Caco-2 (cell line): Measurements from ENCODE around the gene ENDOV. TPM values are rescaled to one million over a fixed set of nuclear protein-coding genes. Genes with fewer than 3 reads are reported as not detected.

ENCODE experiments used
- BruUV-seq: library from RNA; stranded (reverse); fragments of 400-500 nt; replicated peaks from 2 replicates; lab custom pipeline; 2021; lab: Mats Ljungman, UMichigan
- CTCF ChIA-PET: fragments of 300-600 bp; sonication (Branson Sonifier 250); formaldehyde crosslinking; loops from one replicate; lab custom pipeline; 2022; ENCODE audit warnings: antibody characterized with exemption; lab: Charles Lee
- POLR2A ChIA-PET: fragments of 300-600 bp; sonication (Branson Sonifier 250); formaldehyde crosslinking; loops from one replicate; lab custom pipeline; 2022; ENCODE audit warnings: antibody characterized with exemption; lab: Charles Lee
- DNase-seq, 2 experiments: peaks; one replicate each; pipeline versions ENCODE4 v3.0.0 to v3.0.0-alpha.2; 2020 to 2022
- H3K27me3 ChIP-seq: replicated peaks from 2 replicates; pipeline ENCODE4 v1.6.0; 2011; ENCODE audit warnings: low read length; ENCODE audit not compliant: control insufficient read depth, insufficient read depth
- H3K36me3 ChIP-seq: 2 replicates; pipeline ENCODE4 v1.5.1; 2011; ENCODE audit warnings: low read length; ENCODE audit not compliant: control insufficient read depth, insufficient read depth
- H3K4me1 ChIP-seq: fragments of 250-450 bp; sonication (Bioruptor Pico); 2 replicates; pipeline ENCODE4 v1.5.1; 2020; ENCODE audit warnings: mild to moderate bottlenecking
- H3K4me3 ChIP-seq: 2 replicates; pipeline ENCODE4 v1.5.1; 2011; ENCODE audit warnings: low read depth, mild to moderate bottlenecking, control low read depth, low read length
- H3K9me3 ChIP-seq: fragments of 250-450 bp; sonication (Bioruptor Pico); 2 replicates; pipeline ENCODE4 v1.5.1; 2020; ENCODE audit warnings: mild to moderate bottlenecking, moderate library complexity
- H3K27ac Mint-ChIP-seq: one replicate; pipeline ENCODE4 v1.8.0; 2022; ENCODE audit warnings: mixed read lengths; ENCODE audit not compliant: unreplicated experiment
- H3K27me3 Mint-ChIP-seq: one replicate; pipeline ENCODE4 v1.8.0; 2022; ENCODE audit warnings: mixed read lengths; ENCODE audit not compliant: insufficient read depth, unreplicated experiment
- H3K36me3 Mint-ChIP-seq: one replicate; pipeline ENCODE4 v1.8.0; 2022; ENCODE audit warnings: mild to moderate bottlenecking, mixed read lengths; ENCODE audit not compliant: insufficient read depth, unreplicated experiment
- H3K4me1 Mint-ChIP-seq: one replicate; pipeline ENCODE4 v1.8.0; 2022; ENCODE audit warnings: low read depth, mixed read lengths; ENCODE audit not compliant: unreplicated experiment
- H3K4me3 Mint-ChIP-seq: one replicate; pipeline ENCODE4 v1.8.0; 2022; ENCODE audit warnings: mild to moderate bottlenecking, moderate library complexity, mixed read lengths; ENCODE audit not compliant: unreplicated experiment
- H3K9me3 Mint-ChIP-seq: one replicate; pipeline ENCODE4 v1.8.0; 2022; ENCODE audit warnings: mixed read lengths; ENCODE audit not compliant: unreplicated experiment
- CTCF ChIP-seq, 2 experiments: fragments of 200-600 bp in 1 of 2; IDR thresholded peaks; 1 replicate in 1 of 2; 2 replicates in 1 of 2; pipeline versions ENCODE4 v1.5.1 to v1.8.0; 2011 to 2022; ENCODE audit warnings: antibody characterized with exemption in 1 of 2, control low read depth in 1 of 2, inconsistent platforms in 1 of 2, low read depth in 1 of 2, low read length in 1 of 2, mild to moderate bottlenecking in 1 of 2, moderate library complexity in 1 of 2; ENCODE audit not compliant: insufficient read depth in 1 of 2, severe bottlenecking in 1 of 2, unreplicated experiment in 1 of 2
- intact Hi-C: fragments of 100-400 bp; cut with micrococcal nuclease; formaldehyde crosslinking; loops from one replicate; pipeline ENCODE4 v1.10.0; 2022; ENCODE audit not compliant: unreplicated experiment
- total RNA-seq: library from RNA; stranded (reverse); gene quantifications from 2 replicates; pipeline ENCODE4 v1.2.3, GENCODE V29; 2022

The ENDOV gene
- total RNA-seq, 1 experiment from 2014 or later, result 21.5 TPM

- H3K27me3 ChIP-seq, result no peaks in the 10 kb centered on the region
- H3K27ac Mint-ChIP-seq, result no peak overlapping the region
- CTCF ChIA-PET, result no interaction called here
- no peaks in the 10 kb centered on the region for H3K4me1 Mint-ChIP-seq
- H3K36me3 Mint-ChIP-seq, result peaks cover 6% of the 10 kb centered on the region
- no peak for TF ChIP-seq CTCF (IDR thresholded peaks at IDR 0.05; ENCODE audit: insufficient read depth in 1 of 2, low read depth in 1 of 2, low read length in 1 of 2, severe bottlenecking in 1 of 2, unreplicated experiment in 1 of 2)
- DNase-seq, result no peak
- H3K4me1 ChIP-seq, result no peaks in the 10 kb centered on the region
- H3K27me3 Mint-ChIP-seq, result peaks cover 6% of the 10 kb centered on the region
- no TSS peak for BruUV-seq
- no peak overlapping the region for H3K4me3 Mint-ChIP-seq
- no peak overlapping the region for H3K4me3 ChIP-seq
- no peaks in the 10 kb centered on the region for H3K9me3 ChIP-seq
- no peaks in the 10 kb centered on the region for H3K36me3 ChIP-seq
- H3K9me3 Mint-ChIP-seq, result no peaks in the 10 kb centered on the region
- POLR2A ChIA-PET, result no interaction called here
- intact Hi-C loops, result no loop called here
Observed at GRCh38 chr17:80429356-80430275, 14.6 kb downstream of the ENDOV start.

GRCh38 chr17:80430446-80431245, 15.7 kb downstream of the ENDOV start:
- Mint-ChIP-seq H3K4me3 (no peak overlapping the region), H3K27me3 (peaks cover 6% of the 10 kb centered on the region), H3K36me3 (peaks cover 6% of the 10 kb centered on the region), H3K4me1 (no peaks in the 10 kb centered on the region), H3K27ac (no peak overlapping the region), H3K9me3 (no peaks in the 10 kb centered on the region)
- no peaks in the 10 kb centered on the region for H3K36me3 ChIP-seq
- no peak for DNase-seq
- ChIA-PET POLR2A (interaction anchor here (0.7 kb wide), 1 partner anchor 24 kb away, joined by 4 read pairs; no protein-coding TSS in a partner anchor), CTCF (no interaction called here)
- H3K4me1 ChIP-seq, result no peaks in the 10 kb centered on the region
- no peaks in the 10 kb centered on the region for H3K27me3 ChIP-seq
- BruUV-seq, result no TSS peak
- intact Hi-C loops, result no loop called here
- H3K4me3 ChIP-seq, result no peak overlapping the region
- H3K9me3 ChIP-seq, result no peaks in the 10 kb centered on the region
- no peak for TF ChIP-seq CTCF (IDR thresholded peaks at IDR 0.05; ENCODE audit: insufficient read depth in 1 of 2, low read depth in 1 of 2, low read length in 1 of 2, severe bottlenecking in 1 of 2, unreplicated experiment in 1 of 2)
